Ishikawa (cell line): ENCODE measurements around the gene CEACAM8.

Experiments used
- CREB1 ChIP-seq: IDR thresholded peaks from 2 replicates; pipeline ENCODE4 v1.6.1; 2012; ENCODE audit warnings: low read depth
- EP300 ChIP-seq: IDR thresholded peaks from 2 replicates; pipeline ENCODE4 v1.6.1; 2012; ENCODE audit warnings: borderline replicate concordance
- NFIC ChIP-seq: IDR thresholded peaks from 2 replicates; pipeline ENCODE4 v1.6.1; 2012
- RAD21 ChIP-seq: IDR thresholded peaks from 2 replicates; pipeline ENCODE4 v1.6.1; 2012; ENCODE audit warnings: low read depth
- TAF1 ChIP-seq: IDR thresholded peaks from 2 replicates; pipeline ENCODE4 v1.6.1; 2012; ENCODE audit warnings: low read depth, mild to moderate bottlenecking
- YY1 ChIP-seq: IDR thresholded peaks from 2 replicates; pipeline ENCODE4 v1.6.1; 2012; ENCODE audit warnings: low read depth
- ZBTB7A ChIP-seq: IDR thresholded peaks from 2 replicates; pipeline ENCODE4 v1.6.1; 2012; ENCODE audit warnings: low read depth
- TF ChIP-seq, protein P1 (sequence below): IDR thresholded peaks from 2 replicates; pipeline ENCODE4 v1.6.1; 2012; ENCODE audit warnings: low read depth, mild to moderate bottlenecking
- TF ChIP-seq, protein P2 (sequence below): IDR thresholded peaks from 2 replicates; pipeline ENCODE4 v1.6.1; 2012
- TF ChIP-seq, protein P3 (sequence below): IDR thresholded peaks from 2 replicates; pipeline ENCODE4 v1.6.1; 2012

DNA sequence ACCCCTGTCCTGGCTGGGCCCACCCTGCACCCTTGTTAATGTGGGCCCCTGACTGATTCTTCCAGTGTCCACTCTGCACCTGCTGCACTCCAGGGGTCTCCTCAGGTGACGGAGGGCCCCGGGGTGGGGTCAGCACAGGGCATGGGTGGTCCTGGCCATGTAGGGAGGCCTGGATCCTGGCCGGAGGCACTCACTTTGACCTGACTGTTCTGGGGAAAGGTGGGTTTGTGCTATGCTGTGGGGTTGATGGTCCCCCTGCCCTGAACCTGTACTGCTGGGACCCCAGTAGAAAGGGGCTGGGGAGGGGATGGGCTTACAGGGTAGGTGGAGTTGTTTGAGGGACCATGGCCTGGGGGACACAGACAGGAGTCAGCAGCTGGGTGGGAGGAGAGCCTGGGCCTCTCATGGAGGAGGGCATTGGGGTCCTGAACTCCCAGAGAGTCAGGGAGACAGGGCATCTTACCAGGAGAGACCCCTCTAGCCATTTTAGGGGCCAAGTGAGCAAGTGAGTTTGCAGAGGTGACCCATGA, 40.6 kb downstream of the CEACAM8 start:
- TF ChIP-seq, protein P1, sequence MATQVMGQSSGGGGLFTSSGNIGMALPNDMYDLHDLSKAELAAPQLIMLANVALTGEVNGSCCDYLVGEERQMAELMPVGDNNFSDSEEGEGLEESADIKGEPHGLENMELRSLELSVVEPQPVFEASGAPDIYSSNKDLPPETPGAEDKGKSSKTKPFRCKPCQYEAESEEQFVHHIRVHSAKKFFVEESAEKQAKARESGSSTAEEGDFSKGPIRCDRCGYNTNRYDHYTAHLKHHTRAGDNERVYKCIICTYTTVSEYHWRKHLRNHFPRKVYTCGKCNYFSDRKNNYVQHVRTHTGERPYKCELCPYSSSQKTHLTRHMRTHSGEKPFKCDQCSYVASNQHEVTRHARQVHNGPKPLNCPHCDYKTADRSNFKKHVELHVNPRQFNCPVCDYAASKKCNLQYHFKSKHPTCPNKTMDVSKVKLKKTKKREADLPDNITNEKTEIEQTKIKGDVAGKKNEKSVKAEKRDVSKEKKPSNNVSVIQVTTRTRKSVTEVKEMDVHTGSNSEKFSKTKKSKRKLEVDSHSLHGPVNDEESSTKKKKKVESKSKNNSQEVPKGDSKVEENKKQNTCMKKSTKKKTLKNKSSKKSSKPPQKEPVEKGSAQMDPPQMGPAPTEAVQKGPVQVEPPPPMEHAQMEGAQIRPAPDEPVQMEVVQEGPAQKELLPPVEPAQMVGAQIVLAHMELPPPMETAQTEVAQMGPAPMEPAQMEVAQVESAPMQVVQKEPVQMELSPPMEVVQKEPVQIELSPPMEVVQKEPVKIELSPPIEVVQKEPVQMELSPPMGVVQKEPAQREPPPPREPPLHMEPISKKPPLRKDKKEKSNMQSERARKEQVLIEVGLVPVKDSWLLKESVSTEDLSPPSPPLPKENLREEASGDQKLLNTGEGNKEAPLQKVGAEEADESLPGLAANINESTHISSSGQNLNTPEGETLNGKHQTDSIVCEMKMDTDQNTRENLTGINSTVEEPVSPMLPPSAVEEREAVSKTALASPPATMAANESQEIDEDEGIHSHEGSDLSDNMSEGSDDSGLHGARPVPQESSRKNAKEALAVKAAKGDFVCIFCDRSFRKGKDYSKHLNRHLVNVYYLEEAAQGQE = no peak
- TF ChIP-seq YY1 (no peak), EP300 (no peak), TAF1 (no peak), NFIC (no peak), RAD21 (no peak), ZBTB7A (no peak), CREB1 (no peak)
- TF ChIP-seq, protein P2, sequence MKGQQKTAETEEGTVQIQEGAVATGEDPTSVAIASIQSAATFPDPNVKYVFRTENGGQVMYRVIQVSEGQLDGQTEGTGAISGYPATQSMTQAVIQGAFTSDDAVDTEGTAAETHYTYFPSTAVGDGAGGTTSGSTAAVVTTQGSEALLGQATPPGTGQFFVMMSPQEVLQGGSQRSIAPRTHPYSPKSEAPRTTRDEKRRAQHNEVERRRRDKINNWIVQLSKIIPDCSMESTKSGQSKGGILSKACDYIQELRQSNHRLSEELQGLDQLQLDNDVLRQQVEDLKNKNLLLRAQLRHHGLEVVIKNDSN = no peak
- TF ChIP-seq, protein P3, sequence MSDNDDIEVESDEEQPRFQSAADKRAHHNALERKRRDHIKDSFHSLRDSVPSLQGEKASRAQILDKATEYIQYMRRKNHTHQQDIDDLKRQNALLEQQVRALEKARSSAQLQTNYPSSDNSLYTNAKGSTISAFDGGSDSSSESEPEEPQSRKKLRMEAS = no peak
